HepG2 (cell line): ENCODE results near the gene TBC1D32. TPM values are rescaled to one million over a fixed set of nuclear protein-coding genes. Genes with fewer than 3 reads are reported as not detected.
A peak's percentile ranks its signal among the peaks of the same experiment; 100 is the strongest.

Experiments
- ATF7-NPFF ChIP-seq: sonication (generic); formaldehyde crosslinking; IDR thresholded peaks from 2 replicates; pipeline ENCODE4 v1.8.1; 2023; ENCODE audit warnings: mild to moderate bottlenecking, low read depth, missing genetic modification reagents, moderate library complexity
- GPN1 ChIP-seq: sonication (generic); formaldehyde crosslinking; IDR thresholded peaks from 2 replicates; pipeline ENCODE4 v1.5.1; 2020; ENCODE audit warnings: missing genetic modification reagents, borderline replicate concordance
- HNRNPK ChIP-seq: fragments of 200-400 bp; formaldehyde crosslinking; IDR thresholded peaks from 2 replicates; pipeline ENCODE4 v1.6.1; 2018; ENCODE audit warnings: low read length, low read depth, moderate library complexity, mild to moderate bottlenecking; ENCODE audit not compliant: poor library complexity, severe bottlenecking
- KLF6 ChIP-seq: IDR thresholded peaks from 2 replicates; pipeline ENCODE4 v1.8.0; 2016; ENCODE audit warnings: missing biosample characterization, missing genetic modification reagents
- NFIB ChIP-seq: sonication (generic); formaldehyde crosslinking; IDR thresholded peaks from 2 replicates; pipeline ENCODE4 v1.9.0; 2021; ENCODE audit warnings: missing genetic modification reagents, mild to moderate bottlenecking, borderline replicate concordance
- NFRKB ChIP-seq: fragments of 450-650 bp; IDR thresholded peaks from 2 replicates; pipeline ENCODE4 v1.6.1; 2017
- PCBP2 ChIP-seq: fragments of 200-400 bp; formaldehyde crosslinking; optimal IDR thresholded peaks from 2 replicates; pipeline ENCODE3; 2018; ENCODE audit warnings: low read length, low read depth; ENCODE audit not compliant: poor library complexity, severe bottlenecking
- PLRG1 ChIP-seq: fragments of 450-650 bp; conservative IDR thresholded peaks from 2 replicates; pipeline ENCODE4 v1.6.1; 2016
- PRDM15 ChIP-seq: sonication (generic); formaldehyde crosslinking; IDR thresholded peaks from 2 replicates; pipeline ENCODE4 v1.4.0; 2020; ENCODE audit warnings: missing genetic modification reagents
- PRMT3 ChIP-seq: sonication (generic); formaldehyde crosslinking; IDR thresholded peaks from 2 replicates; pipeline ENCODE4 v1.8.1; 2022; ENCODE audit warnings: low read depth, mild to moderate bottlenecking, moderate library complexity, missing genetic modification reagents, borderline replicate concordance
- RORA ChIP-seq: sonication (generic); formaldehyde crosslinking; IDR thresholded peaks from 2 replicates; pipeline ENCODE4 v1.5.0; 2020; ENCODE audit warnings: mild to moderate bottlenecking, missing genetic modification reagents, moderate library complexity
- SALL1 ChIP-seq: sonication (generic); formaldehyde crosslinking; IDR thresholded peaks from 2 replicates; pipeline ENCODE4 v1.8.0; 2022; ENCODE audit warnings: mild to moderate bottlenecking, missing genetic modification reagents
- TBX3 ChIP-seq: fragments of 450-650 bp; IDR thresholded peaks from 2 replicates; pipeline ENCODE4 v1.6.1; 2017; ENCODE audit warnings: antibody characterized with exemption, mild to moderate bottlenecking, inconsistent platforms, borderline replicate concordance
- THAP7 ChIP-seq: sonication (generic); formaldehyde crosslinking; IDR thresholded peaks from 2 replicates; pipeline ENCODE4 v1.8.1; 2023; ENCODE audit warnings: mild to moderate bottlenecking, missing genetic modification reagents
- ZBTB49 ChIP-seq: sonication (generic); formaldehyde crosslinking; IDR thresholded peaks from 2 replicates; pipeline ENCODE4 v1.4.0; 2020; ENCODE audit warnings: missing genetic modification reagents, borderline replicate concordance
- ZNF18 ChIP-seq: sonication (generic); formaldehyde crosslinking; IDR thresholded peaks from 2 replicates; pipeline ENCODE4 v1.8.0; 2022; ENCODE audit warnings: mild to moderate bottlenecking, missing genetic modification reagents; ENCODE audit not compliant: insufficient replicate concordance
- ZNF232 ChIP-seq: sonication (generic); formaldehyde crosslinking; IDR thresholded peaks from 2 replicates; pipeline ENCODE4 v1.4.0; 2020; ENCODE audit warnings: missing genetic modification reagents, borderline replicate concordance
- ZNF597 ChIP-seq: sonication (generic); formaldehyde crosslinking; IDR thresholded peaks from 2 replicates; pipeline ENCODE4 v1.5.0; 2020; ENCODE audit warnings: missing genetic modification reagents
- ZNF672 ChIP-seq: sonication (generic); formaldehyde crosslinking; IDR thresholded peaks from 2 replicates; pipeline ENCODE4 v1.8.1; 2022; ENCODE audit warnings: missing genetic modification reagents
- polyA plus RNA-seq, 8 experiments: library from polyadenylated mRNA; depleted of rRNA in 3 of 8; stranded (reverse) in 7 of 8; unstranded in 1 of 8; fragments of >200 nt; fragmentation: Illumina TruSeq in 4 of 8; extraction: Trizol in 4 of 8; gene quantifications; 2 replicates each; pipeline versions ENCODE4 v1.2.1 to v1.2.3, GENCODE V29; 2011 to 2016; ENCODE audit warnings: low read depth in 4 of 8, missing spikeins in 1 of 8, mixed read lengths in 1 of 8; ENCODE audit not compliant: insufficient read depth in 1 of 8
- total RNA-seq, 5 experiments: library from RNA; depleted of rRNA; stranded (reverse); fragments of >200 nt; fragmentation: Illumina TruSeq; extraction: Trizol; gene quantifications; 2 replicates each; pipeline ENCODE4 v1.2.3, GENCODE V29; 2016; ENCODE audit warnings: low read depth in 1 of 5

Gene TBC1D32
- total and polyA plus RNA-seq, 2 of the 13 experiments (the other 11 are each of a cell fraction or from before 2014, with no cell fraction given), result 2.0 to 4.8 TPM

- no peak for TF ChIP-seq PLRG1
- TF ChIP-seq THAP7 (CRISPR knock-in tag), result peak; percentile 72; the same call in 1 of the 2 replicates
- TF ChIP-seq ATF7-NPFF, result no peak
- peak; percentile 85 for TF ChIP-seq ZNF18
- TF ChIP-seq PRMT3 (CRISPR knock-in tag), result peak; percentile 45; the same call in 1 of the 2 replicates
- no peak for TF ChIP-seq PRDM15 (CRISPR knock-in tag)
- 0 out of 2 replicates have a peak, but pooled peaks have one; percentile 25 for TF ChIP-seq TBX3
- peak; percentile 95 for TF ChIP-seq SALL1 (CRISPR knock-in tag)
- no peak for TF ChIP-seq ZNF597 (CRISPR knock-in tag)
- TF ChIP-seq ZNF672 (CRISPR knock-in tag), result 0 out of 2 replicates have a peak, but pooled peaks have one; percentile 64
- TF ChIP-seq KLF6 (CRISPR knock-in tag), result peak; percentile 71; the same call in 1 of the 2 replicates
- no peak for TF ChIP-seq RORA (CRISPR knock-in tag)
- TF ChIP-seq ZBTB49 (CRISPR knock-in tag), result no peak
- TF ChIP-seq NFRKB, result no peak
- no peak for TF ChIP-seq NFIB (CRISPR knock-in tag)
- no peak for TF ChIP-seq GPN1
- no peak for TF ChIP-seq HNRNPK
- no peak for TF ChIP-seq ZNF232
- TF ChIP-seq PCBP2, result no peak
Observed at GRCh38 chr6:121334299-121335086, at the start of gene TBC1D32 (continued).
